Esophagus squamous epithelium (tissue), 4 donors: ENCODE results near the gene SLC15A5.

ENCODE experiments used
- POLR2A ChIP-seq, 4 donors: fragments of 450-650 bp; IDR thresholded peaks; one replicate each; pipeline ENCODE4 v1.6.1; 2017; ENCODE audit warnings: antibody characterized with exemption in 4 of 4, mild to moderate bottlenecking in 4 of 4, moderate library complexity in 3 of 4
- TF ChIP-seq, protein P1 (sequence below), 6 experiments: fragments of 450-650 bp in 4 of 6; fragments of 200-600 bp in 2 of 6; sonication (generic) in 2 of 6; IDR thresholded peaks; one replicate each; pipeline ENCODE4 v1.5.1; 2016 to 2019; ENCODE audit warnings: antibody characterized with exemption in 6 of 6, mild to moderate bottlenecking in 4 of 6, moderate library complexity in 4 of 6

DNA sequence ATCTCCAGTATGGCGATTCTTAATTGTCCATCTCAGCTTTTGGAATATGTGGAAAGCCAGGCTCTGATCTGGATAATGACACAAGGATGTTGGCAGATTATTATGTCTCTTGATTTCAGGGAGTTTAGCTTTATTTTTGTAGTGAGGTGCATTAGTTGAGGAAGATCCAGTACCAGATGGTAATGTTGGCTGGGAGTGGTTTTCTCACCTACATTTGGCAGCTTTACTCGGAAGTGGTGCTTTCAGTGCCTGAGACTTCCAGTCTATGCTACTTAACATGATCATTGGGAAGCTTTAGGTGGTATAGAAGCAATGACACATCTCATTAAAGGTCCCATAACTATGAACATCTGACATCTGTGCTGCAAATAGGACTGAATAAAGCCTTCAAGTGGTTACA, 7.5 kb downstream of the SLC15A5 start:
- TF ChIP-seq, protein P1, sequence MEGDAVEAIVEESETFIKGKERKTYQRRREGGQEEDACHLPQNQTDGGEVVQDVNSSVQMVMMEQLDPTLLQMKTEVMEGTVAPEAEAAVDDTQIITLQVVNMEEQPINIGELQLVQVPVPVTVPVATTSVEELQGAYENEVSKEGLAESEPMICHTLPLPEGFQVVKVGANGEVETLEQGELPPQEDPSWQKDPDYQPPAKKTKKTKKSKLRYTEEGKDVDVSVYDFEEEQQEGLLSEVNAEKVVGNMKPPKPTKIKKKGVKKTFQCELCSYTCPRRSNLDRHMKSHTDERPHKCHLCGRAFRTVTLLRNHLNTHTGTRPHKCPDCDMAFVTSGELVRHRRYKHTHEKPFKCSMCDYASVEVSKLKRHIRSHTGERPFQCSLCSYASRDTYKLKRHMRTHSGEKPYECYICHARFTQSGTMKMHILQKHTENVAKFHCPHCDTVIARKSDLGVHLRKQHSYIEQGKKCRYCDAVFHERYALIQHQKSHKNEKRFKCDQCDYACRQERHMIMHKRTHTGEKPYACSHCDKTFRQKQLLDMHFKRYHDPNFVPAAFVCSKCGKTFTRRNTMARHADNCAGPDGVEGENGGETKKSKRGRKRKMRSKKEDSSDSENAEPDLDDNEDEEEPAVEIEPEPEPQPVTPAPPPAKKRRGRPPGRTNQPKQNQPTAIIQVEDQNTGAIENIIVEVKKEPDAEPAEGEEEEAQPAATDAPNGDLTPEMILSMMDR (IDR thresholded peaks at IDR 0.05): no peak
- no peak for TF ChIP-seq POLR2A (IDR thresholded peaks at IDR 0.05)
